DLD1 (cell line): ENCODE data around the gene HSPBP1.
"Not testable (repeated sequence)": the region's sequence is repeated elsewhere in the genome, so short reads cannot be mapped to it uniquely, and the experiment has no call there.

Source experiments
- in situ Hi-C: cut with HindIII; loops from 2 replicates; pipeline ENCODE4 v1.10.0; 2017; ENCODE audit warnings: low sequenced_read_pairs

HSPBP1 gene

GRCh38 chr19:55241143-55241934 lies 38.6 kb downstream of the HSPBP1 start:
- in situ Hi-C loops, result no loop called here

GRCh38 chr19:55240713-55241020 lies 39.2 kb downstream of the HSPBP1 start:
- in situ Hi-C loops, result no loop called here

DNA sequence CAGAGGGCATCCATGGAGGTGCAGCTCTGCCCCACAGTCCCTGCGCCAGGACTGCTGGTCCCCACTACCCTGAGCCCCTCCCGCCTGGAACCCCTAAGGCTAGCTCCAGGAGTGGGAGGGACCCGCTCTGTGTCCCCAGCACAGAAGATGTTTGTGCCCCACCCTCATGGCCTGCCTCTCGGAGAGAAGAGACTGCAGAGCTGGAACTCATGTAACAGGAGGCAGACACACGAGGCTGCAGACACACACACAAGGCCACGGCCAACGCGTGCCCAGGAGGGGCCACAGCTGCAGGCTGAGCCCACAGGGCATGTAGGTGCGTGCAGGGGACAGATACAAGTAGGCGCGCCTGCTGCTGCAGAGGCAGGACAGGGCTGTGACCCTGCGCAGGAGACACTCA lies 40.9 kb downstream of the HSPBP1 start:
- in situ Hi-C loops, result no loop called here

- in situ Hi-C loops, result no loop called here
These were observed 41.9 kb downstream of the HSPBP1 start for GRCh38 chr19:55238030-55238429.

DNA sequence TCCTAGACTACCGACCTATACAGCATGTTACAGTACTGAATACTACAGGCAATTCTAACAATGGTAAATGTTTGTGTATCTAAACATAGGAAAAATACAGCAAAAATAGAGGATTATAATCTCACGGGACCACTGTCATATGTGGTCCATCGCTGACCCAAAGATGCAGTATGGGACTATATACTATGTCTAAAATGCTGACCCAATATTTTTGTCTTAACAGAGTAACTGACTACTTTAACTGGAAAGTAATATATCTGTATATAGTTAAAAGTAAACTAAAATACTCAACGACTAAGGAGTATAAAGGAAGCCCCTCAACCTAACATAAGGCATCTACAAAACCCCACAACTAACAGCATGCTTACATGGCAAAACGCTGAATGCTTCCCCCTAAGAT lies 46.9 kb downstream of the HSPBP1 start:
- in situ Hi-C loops, result no loop called here

DNA sequence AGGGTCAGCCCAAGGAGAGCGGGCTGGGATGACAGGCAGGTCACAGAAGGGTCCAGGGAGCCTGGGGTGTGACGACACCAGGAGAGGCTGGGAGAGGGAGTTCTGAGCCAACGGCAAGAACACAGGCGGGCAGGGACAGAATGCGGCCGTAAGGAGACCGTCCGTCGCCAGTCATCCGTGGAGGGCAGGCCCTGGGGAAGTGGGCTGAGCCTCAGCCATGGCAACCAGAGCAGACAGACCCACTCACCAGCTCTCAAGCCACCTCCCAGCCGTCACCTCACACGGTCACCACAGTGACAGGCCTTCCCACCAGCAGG lies 47.7 kb downstream of the HSPBP1 start:
- in situ Hi-C loops, result no loop called here

GRCh38 chr19:55231391-55232285 lies 48.3 kb downstream of the HSPBP1 start:
- in situ Hi-C loops, result no loop called here

- in situ Hi-C loops, result no loop called here
These were observed 49.1 kb downstream of the HSPBP1 start for GRCh38 chr19:55230780-55231179.

- in situ Hi-C loops, result no loop called here
These were observed 49.6 kb downstream of the HSPBP1 start for GRCh38 chr19:55230329-55230728.

DNA sequence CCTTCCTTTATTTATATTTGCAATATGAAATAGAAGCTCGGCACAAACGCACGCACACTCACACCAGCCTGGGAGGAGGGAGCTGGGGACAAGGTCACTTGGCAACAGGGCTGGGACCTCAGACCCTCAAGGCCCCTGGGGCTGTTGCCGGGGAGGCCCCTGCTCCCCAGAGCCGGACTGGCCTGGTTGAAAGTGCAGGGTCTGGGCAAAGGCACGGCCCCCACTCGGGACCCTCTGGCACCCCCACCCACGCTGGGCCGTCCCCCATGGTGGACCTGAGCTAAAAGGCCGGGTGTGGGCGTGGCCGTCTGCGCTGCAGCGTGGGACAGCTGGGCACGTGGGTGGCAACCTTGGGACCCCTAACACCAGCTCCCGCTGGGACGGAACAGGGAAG lies 50.1 kb downstream of the HSPBP1 start:
- in situ Hi-C loops, result no loop called here

DNA sequence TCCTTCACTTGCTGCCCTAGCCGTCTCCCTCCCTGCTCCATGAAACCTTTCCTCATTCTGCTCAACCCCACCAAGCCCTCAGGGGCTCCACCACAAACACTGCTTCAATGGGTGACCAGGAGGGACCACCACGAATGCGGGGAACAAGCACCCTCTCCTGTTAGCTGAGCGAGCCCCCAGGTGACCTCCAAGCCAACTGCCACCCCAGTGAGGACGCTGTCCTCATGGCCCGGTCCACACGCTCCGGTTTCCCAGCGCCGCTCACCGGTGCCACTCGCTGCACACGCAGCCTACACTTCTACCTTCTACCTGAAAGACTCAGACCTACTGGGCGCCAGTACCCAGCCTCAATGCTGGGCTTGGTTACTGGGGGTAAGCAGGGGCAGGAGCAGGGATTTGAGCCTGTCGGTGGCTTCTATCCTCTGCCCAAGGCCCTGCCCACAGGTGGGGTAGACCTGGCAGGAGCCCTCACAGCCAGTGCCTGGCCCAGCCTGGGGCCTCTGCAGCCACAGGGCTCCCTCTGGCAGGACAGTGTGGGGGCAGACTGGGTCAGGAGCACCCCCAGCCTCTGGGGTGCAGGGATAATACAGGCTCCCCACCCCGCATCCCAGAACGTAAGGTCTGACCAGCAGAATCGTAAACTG lies 50.6 kb downstream of the HSPBP1 start:
- in situ Hi-C loops, result no loop called here

GRCh38 chr19:55228403-55229031 lies 51.4 kb downstream of the HSPBP1 start, which contains the start of gene TMEM86B:
Gene TMEM86B (minus strand): TSS chr19:55228763. CDS start chr19:55228741, 22 bp downstream.
- in situ Hi-C loops, result no loop called here

- in situ Hi-C loops, result no loop called here
These were observed 51.9 kb downstream of the HSPBP1 start for GRCh38 chr19:55228015-55228391.

GRCh38 chr19:55227241-55228014 lies 52.5 kb downstream of the HSPBP1 start:
- in situ Hi-C loops, result no loop called here

GRCh38 chr19:55226788-55227187 lies 53.1 kb downstream of the HSPBP1 start:
- in situ Hi-C loops, result no loop called here

GRCh38 chr19:55226273-55226672 lies 53.6 kb downstream of the HSPBP1 start:
- in situ Hi-C loops, result no loop called here

DNA sequence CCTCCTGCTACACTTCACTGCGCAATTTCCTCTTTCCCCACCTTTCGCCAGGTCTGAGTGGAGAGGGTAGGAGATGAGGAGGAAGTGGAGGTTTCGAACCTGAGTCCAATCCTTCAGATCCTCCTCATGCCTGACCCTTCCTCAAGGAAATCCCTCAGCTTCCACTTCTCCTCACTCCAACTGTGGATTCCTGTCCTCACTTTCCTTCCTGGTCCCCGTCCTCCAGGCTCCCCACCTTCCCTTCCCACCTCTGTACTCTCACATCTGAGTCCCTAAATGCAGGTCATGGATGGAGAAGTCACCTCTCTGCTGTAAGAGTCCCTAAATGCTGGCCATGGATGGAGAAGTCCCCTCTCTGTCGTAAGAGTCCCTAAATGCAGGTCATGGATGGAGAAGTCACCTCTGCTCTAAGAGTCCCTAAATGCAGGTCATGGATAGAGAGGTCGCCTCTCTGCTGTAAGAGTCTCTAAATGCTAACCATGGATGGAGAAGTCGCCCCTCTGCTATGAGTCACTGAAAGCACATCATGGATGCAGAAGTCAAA lies 54.4 kb downstream of the HSPBP1 start:
- in situ Hi-C loops, result no loop called here

- in situ Hi-C loops, result not testable (repeated sequence)
These were observed 55.1 kb downstream of the HSPBP1 start for GRCh38 chr19:55224679-55225414.

- in situ Hi-C loops, result no loop called here
These were observed 55.8 kb downstream of the HSPBP1 start for GRCh38 chr19:55224038-55224665.
